SU-DHL-6 (cell line): ENCODE measurements around the gene CARD11.
"Not testable (repeated sequence)": the region's sequence is repeated elsewhere in the genome, so short reads cannot be mapped to it uniquely, and the experiment has no call there.

Experiments used
- H2AFZ ChIP-seq: fragments of 200-600 bp; sonication (generic); 2 replicates; pipeline ENCODE4 v1.6.1; 2014; ENCODE audit warnings: low read depth, mild to moderate bottlenecking, moderate library complexity, mixed read lengths, antibody characterized with exemption, low read length; ENCODE audit not compliant: severe bottlenecking
- H3F3A ChIP-seq: fragments of 200-600 bp; shearing (Covaris generic); 2 replicates; pipeline ENCODE4 v1.6.0; 2016; ENCODE audit warnings: antibody characterized with exemption, mild to moderate bottlenecking; ENCODE audit not compliant: insufficient read depth
- H3K27ac ChIP-seq: fragments of 200-600 bp; sonication (generic); 2 replicates; pipeline ENCODE4 v1.5.1; 2016; ENCODE audit warnings: low read depth, mild to moderate bottlenecking, low read length, moderate library complexity, mixed read lengths
- H3K27me3 ChIP-seq: fragments of 200-600 bp; sonication (generic), shearing (Covaris generic); 2 replicates; pipeline ENCODE4 v1.6.0; 2014; ENCODE audit warnings: mild to moderate bottlenecking, low read length
- H3K36me3 ChIP-seq: fragments of 200-600 bp; sonication (generic); 2 replicates; pipeline ENCODE4 v1.6.1; 2014; ENCODE audit warnings: mild to moderate bottlenecking, low read length, mixed read lengths
- H3K4me2 ChIP-seq: fragments of 300-600, 200-600 bp; shearing (Covaris generic), sonication (generic); 2 replicates; pipeline ENCODE4 v1.6.0; 2014; ENCODE audit warnings: low read length, low read depth, mild to moderate bottlenecking; ENCODE audit not compliant: poor library complexity, severe bottlenecking
- H3K4me3 ChIP-seq: fragments of 200-600 bp; sonication (generic); 2 replicates; pipeline ENCODE4 v1.5.1; 2014; ENCODE audit warnings: antibody characterized with exemption, low read length, mild to moderate bottlenecking, mixed read lengths; ENCODE audit not compliant: insufficient read depth, poor library complexity, severe bottlenecking
- H3K79me2 ChIP-seq: fragments of 200-600 bp; sonication (generic); 2 replicates; pipeline ENCODE4 v1.6.1; 2014; ENCODE audit warnings: mild to moderate bottlenecking, low read length, moderate library complexity; ENCODE audit not compliant: insufficient read depth
- H3K9ac ChIP-seq: fragments of 200-600 bp; sonication (generic); 2 replicates; pipeline ENCODE4 v1.7.0; 2014; ENCODE audit warnings: mild to moderate bottlenecking, low read length
- H3K9me2 ChIP-seq: fragments of 200-600 bp; sonication (generic); replicated peaks from 2 replicates; pipeline ENCODE4 v1.6.1; 2014; ENCODE audit warnings: low read length; ENCODE audit not compliant: insufficient read depth
- H3K9me3 ChIP-seq: fragments of 200-600 bp; sonication (generic); 2 replicates; pipeline ENCODE4 v1.6.1; 2014; ENCODE audit warnings: low read length, mixed read lengths; ENCODE audit not compliant: insufficient read depth
- H4K20me1 ChIP-seq: fragments of 200-600 bp; sonication (generic); 2 replicates; pipeline ENCODE4 v1.6.1; 2014; ENCODE audit warnings: low read depth, mild to moderate bottlenecking, antibody characterized with exemption, low read length, moderate library complexity, mixed read lengths
- CTCF ChIP-seq: fragments of 200-600 bp; sonication (generic); IDR thresholded peaks from one replicate; pipeline ENCODE4 v1.5.1; 2017; ENCODE audit warnings: antibody characterized with exemption, mild to moderate bottlenecking, low read length, moderate library complexity; ENCODE audit not compliant: insufficient read depth, poor library complexity, severe bottlenecking
- EZH2phosphoT487 ChIP-seq: fragments of 200-600 bp; sonication (generic), shearing (Covaris generic); conservative IDR thresholded peaks from 2 replicates; pipeline ENCODE4 v1.6.1; 2018; ENCODE audit warnings: mild to moderate bottlenecking, antibody characterized with exemption, low read length, moderate library complexity, mixed read lengths

Gene CARD11

GRCh38 chr7:3041986-3042675, 1.5 kb downstream of the CARD11 start:
- peak overlapping the region; percentile 70 for H3K4me2 ChIP-seq
- H3K9ac ChIP-seq: peak overlapping the region; percentile 75
- H3K27me3 ChIP-seq: no peaks in the 10 kb centered on the region
- peak overlapping the region; percentile 81 for H3K27ac ChIP-seq
- peak overlapping the region; percentile 94 for H3K4me3 ChIP-seq
- TF ChIP-seq EZH2phosphoT487: no peak
- no peak for TF ChIP-seq CTCF
- H3F3A ChIP-seq: 0 out of 2 replicates have a peak, but pooled peaks cover 3% of the 10 kb centered on the region
- H2AFZ ChIP-seq: no peak overlapping the region
- H3K36me3 ChIP-seq: no peaks in the 10 kb centered on the region
- H4K20me1 ChIP-seq: no peaks in the 10 kb centered on the region
- no peaks in the 10 kb centered on the region for H3K9me2 ChIP-seq
- H3K9me3 ChIP-seq: no peaks in the 10 kb centered on the region
- peaks cover 64% of the 10 kb centered on the region for H3K79me2 ChIP-seq

- TF ChIP-seq EZH2phosphoT487 (no peak), CTCF (no peak)
- H3K4me3 ChIP-seq: no peak overlapping the region
- H3K36me3 ChIP-seq: no peaks in the 10 kb centered on the region
- H3K9ac ChIP-seq: no peak overlapping the region
- H3K27me3 ChIP-seq: no peaks in the 10 kb centered on the region
- 0 out of 2 replicates have a peak, but pooled peaks cover 3% of the 10 kb centered on the region for H3F3A ChIP-seq
- peaks cover 85% of the 10 kb centered on the region for H3K79me2 ChIP-seq
- no peak overlapping the region for H3K27ac ChIP-seq
- H4K20me1 ChIP-seq: no peaks in the 10 kb centered on the region; the same call in 1 of the 2 replicates
- H3K4me2 ChIP-seq: no peak overlapping the region
- no peak overlapping the region for H2AFZ ChIP-seq
- H3K9me3 ChIP-seq: no peaks in the 10 kb centered on the region
- no peaks in the 10 kb centered on the region for H3K9me2 ChIP-seq
Observed at GRCh38 chr7:3039787-3040186, 3.9 kb downstream of the CARD11 start.

GRCh38 chr7:3038011-3038410, 5.7 kb downstream of the CARD11 start:
- H3K9ac ChIP-seq, H4K20me1 ChIP-seq, H3K4me3 ChIP-seq, H2AFZ ChIP-seq, H3K27ac ChIP-seq, H3F3A ChIP-seq, H3K9me2 ChIP-seq, H3K9me3 ChIP-seq, H3K4me2 ChIP-seq, H3K27me3 ChIP-seq, H3K36me3 ChIP-seq: not testable (repeated sequence)
- peaks cover 94% of the 10 kb centered on the region for H3K79me2 ChIP-seq

- TF ChIP-seq CTCF: no peak
- no peak for TF ChIP-seq EZH2phosphoT487
- no peak overlapping the region for H3K9ac ChIP-seq
- no peaks in the 10 kb centered on the region for H3K36me3 ChIP-seq
- H3F3A ChIP-seq: no peaks in the 10 kb centered on the region
- H3K4me3 ChIP-seq: no peak overlapping the region
- H3K4me2 ChIP-seq: no peak overlapping the region
- peaks cover 94% of the 10 kb centered on the region for H3K79me2 ChIP-seq
- H3K27ac ChIP-seq: no peak overlapping the region
- H3K27me3 ChIP-seq: no peaks in the 10 kb centered on the region
- no peaks in the 10 kb centered on the region; the same call in 1 of the 2 replicates for H4K20me1 ChIP-seq
- no peaks in the 10 kb centered on the region for H3K9me3 ChIP-seq
- H3K9me2 ChIP-seq: no peaks in the 10 kb centered on the region
- H2AFZ ChIP-seq: no peak overlapping the region
Observed at GRCh38 chr7:3037259-3037658, 6.4 kb downstream of the CARD11 start.
